Stomach (tissue), 4 donors: ENCODE results near the gene TTC13.
A peak's percentile ranks its signal among the peaks of the same experiment; 100 is the strongest.

Experiments
- CTCF ChIP-seq, 7 experiments: fragments of 450-650 bp in 4 of 7; fragments of 200-600 bp in 3 of 7; sonication (generic) in 3 of 7; IDR thresholded peaks; one replicate each; pipeline ENCODE4 v1.5.1; 2016 to 2019; ENCODE audit warnings: antibody characterized with exemption in 7 of 7, control low read depth in 2 of 7, mild to moderate bottlenecking in 1 of 7
- POLR2AphosphoS5 ChIP-seq, 3 donors: sonication (generic); formaldehyde crosslinking; IDR thresholded peaks; one replicate each; pipeline ENCODE4 v1.6.1; 2016; ENCODE audit warnings: antibody characterized with exemption in 3 of 3

- peak; percentile 26 to 71 (median 52) for TF ChIP-seq POLR2AphosphoS5 (IDR thresholded peaks at IDR 0.05)
- TF ChIP-seq CTCF (IDR thresholded peaks at IDR 0.05) = no peak
Measured at GRCh38 chr1:230867903-230868735, 110.5 kb downstream of the TTC13 start, which contains the start of gene C1orf198.
